Panc1 (cell line): ENCODE measurements around the gene HLA-DQB1. TPM values are rescaled to one million over a fixed set of nuclear protein-coding genes. Genes with fewer than 3 reads are reported as not detected.

Experiments
- ATAC-seq: fragments of 200-7000 bp; cut with Tn5 transposase; 2 replicates; pipeline ENCODE4 v1.9.1; 2020; ENCODE audit warnings: mild to moderate bottlenecking, moderate library complexity
- BruUV-seq: library from RNA; stranded (reverse); fragments of 400-500 nt; replicated peaks from 2 replicates; lab custom pipeline; 2021; lab: Mats Ljungman, UMichigan
- CTCF ChIA-PET: fragments of 300-600 bp; sonication (Branson Sonifier 250); formaldehyde crosslinking; loops from one replicate; lab custom pipeline; 2022; ENCODE audit warnings: antibody characterized with exemption; lab: Charles Lee
- POLR2A ChIA-PET: fragments of 300-600 bp; sonication (Branson Sonifier 250); formaldehyde crosslinking; loops from one replicate; lab custom pipeline; 2022; ENCODE audit warnings: antibody characterized with exemption; lab: Charles Lee
- DNase-seq: peaks from one replicate; pipeline ENCODE4 v3.0.0-alpha.2; 2010; ENCODE audit warnings: low read depth, low spot score
- H3K27ac ChIP-seq: 2 replicates; pipeline ENCODE4 v1.5.1; 2011; ENCODE audit warnings: mild to moderate bottlenecking, low read length, inconsistent platforms
- H3K27me3 ChIP-seq: fragments of 200-500 bp; sonication (Bioruptor generic); 2 replicates; pipeline ENCODE4 v1.6.0; 2014; ENCODE audit warnings: low read length, inconsistent platforms; ENCODE audit not compliant: control insufficient read depth, insufficient read depth
- H3K36me3 ChIP-seq: fragments of 200-500 bp; sonication (Bioruptor generic); 2 replicates; pipeline ENCODE4 v1.5.1; 2014; ENCODE audit warnings: inconsistent platforms, mild to moderate bottlenecking, low read length, moderate library complexity; ENCODE audit not compliant: control insufficient read depth, insufficient read depth
- H3K4me1 ChIP-seq: 2 replicates; pipeline ENCODE4 v1.5.1; 2011; ENCODE audit warnings: inconsistent platforms, mild to moderate bottlenecking, low read length, moderate library complexity; ENCODE audit not compliant: control insufficient read depth, insufficient read depth
- H3K4me3 ChIP-seq, 2 experiments: 2 replicates each; pipeline ENCODE4 v1.5.1; 2011 to 2012; ENCODE audit warnings: low read depth in 2 of 2, low read length in 2 of 2, mild to moderate bottlenecking in 2 of 2, inconsistent platforms in 1 of 2, moderate library complexity in 1 of 2
- H3K9me3 ChIP-seq: fragments of 200-500 bp; sonication (Bioruptor generic); 2 replicates; pipeline ENCODE4 v1.5.1; 2014; ENCODE audit warnings: low read depth, mild to moderate bottlenecking, inconsistent platforms, low read length, moderate library complexity; ENCODE audit not compliant: control insufficient read depth, insufficient read depth
- CTCF ChIP-seq: fragments of 450-650 bp; IDR thresholded peaks from 2 replicates; pipeline ENCODE4 v1.5.1; 2017; ENCODE audit warnings: mild to moderate bottlenecking
- POLR2AphosphoS5 ChIP-seq: IDR thresholded peaks from 2 replicates; pipeline ENCODE4 v1.6.1; 2012; ENCODE audit warnings: mild to moderate bottlenecking, low read depth, low read length, moderate library complexity
- REST ChIP-seq, 2 experiments: IDR thresholded peaks; 2 replicates each; pipeline ENCODE4 v1.6.1; 2011 to 2012; ENCODE audit warnings: low read depth in 2 of 2, control low read depth in 1 of 2, low read length in 1 of 2, mild to moderate bottlenecking in 1 of 2, moderate library complexity in 1 of 2; ENCODE audit not compliant: insufficient read depth in 1 of 2
- SIN3A ChIP-seq: IDR thresholded peaks from 2 replicates; pipeline ENCODE4 v1.6.1; 2012; ENCODE audit warnings: low read depth, mild to moderate bottlenecking, low read length, moderate library complexity, borderline replicate concordance; ENCODE audit not compliant: insufficient read depth
- TCF7L2 ChIP-seq: IDR thresholded peaks from 2 replicates; pipeline ENCODE4 v1.6.1; 2011; ENCODE audit warnings: mild to moderate bottlenecking, low read depth, low read length, inconsistent platforms
- in situ Hi-C: cut with HindIII; loops from 2 replicates; pipeline ENCODE4 v1.10.0; 2016; ENCODE audit warnings: low sequenced_read_pairs, low pct_unique_long_range_greater_than_20kb
- intact Hi-C: fragments of 100-400 bp; cut with micrococcal nuclease; formaldehyde crosslinking; loops from one replicate; pipeline ENCODE4 v1.10.0; 2022; ENCODE audit not compliant: unreplicated experiment
- total RNA-seq: library from RNA; stranded (reverse); gene quantifications from one replicate; pipeline ENCODE4 v1.2.1, GENCODE V29; 2021; ENCODE audit not compliant: unreplicated experiment

The HLA-DQB1 gene
- total RNA-seq, 1 experiment from 2014 or later = 0.51 TPM

GRCh38 chr6:32669893-32670292, 3.4 kb upstream of the HLA-DQB1 start:
- intact Hi-C loops = no loop called here
- H3K27me3 ChIP-seq = peaks cover 35% of the 10 kb centered on the region
- H3K9me3 ChIP-seq = no peaks in the 10 kb centered on the region
- ChIA-PET CTCF (no interaction called here), POLR2A (no interaction called here)
- BruUV-seq = no TSS peak
- TF ChIP-seq TCF7L2 = no peak
- no peak for TF ChIP-seq CTCF
- no peak for TF ChIP-seq POLR2AphosphoS5
- no peak for TF ChIP-seq SIN3A
- no peak for TF ChIP-seq REST (IDR thresholded peaks at IDR 0.05; ENCODE audit: insufficient read depth in 1 of 2, low read depth in 2 of 2, low read length in 1 of 2)
- DNase-seq (no peak), ATAC-seq (no peak)
- H3K4me1 ChIP-seq = peaks cover 3% of the 10 kb centered on the region; the same call in 1 of the 2 replicates
- no peak overlapping the region for H3K4me3 ChIP-seq
- H3K36me3 ChIP-seq = no peaks in the 10 kb centered on the region
- no peak overlapping the region for H3K27ac ChIP-seq
- in situ Hi-C loops = no loop called here

- Histone ChIP-seq H3K27me3 (peaks cover 35% of the 10 kb centered on the region), H3K4me1 (peaks cover 3% of the 10 kb centered on the region; the same call in 1 of the 2 replicates), H3K9me3 (no peaks in the 10 kb centered on the region), H3K4me3 (no peak overlapping the region), H3K27ac (no peak overlapping the region), H3K36me3 (no peaks in the 10 kb centered on the region)
- TF ChIP-seq REST (IDR thresholded peaks at IDR 0.05; ENCODE audit: insufficient read depth in 1 of 2, low read depth in 2 of 2, low read length in 1 of 2) = no peak
- no peak for TF ChIP-seq POLR2AphosphoS5
- TF ChIP-seq SIN3A = no peak
- no peak for TF ChIP-seq CTCF
- no peak for TF ChIP-seq TCF7L2
- in situ Hi-C loops = no loop called here
- ChIA-PET POLR2A (no interaction called here), CTCF (no interaction called here)
- ATAC-seq (no peak), DNase-seq (no peak)
- BruUV-seq = no TSS peak
- intact Hi-C loops = no loop called here
Measured at GRCh38 chr6:32669240-32669639, 2.8 kb upstream of the HLA-DQB1 start.
